Breast epithelium (tissue), 4 donors: ENCODE data around the gene EXOG. TPM values are rescaled to one million over a fixed set of nuclear protein-coding genes. Genes with fewer than 3 reads are reported as not detected.

Experiments used
- DNase-seq, 2 donors: peaks; one replicate each; pipeline ENCODE4 v3.0.0-alpha.2; 2019; ENCODE audit warnings: low spot score in 2 of 2
- H3K27ac ChIP-seq, 2 donors: fragments of 200-600 bp; sonication (generic) in 1 of 2; one replicate each; pipeline ENCODE4 v1.5.1; 2016 to 2019; ENCODE audit warnings: mild to moderate bottlenecking in 1 of 2
- H3K27me3 ChIP-seq, 2 donors: fragments of 200-600 bp; sonication (generic) in 1 of 2; one replicate each; pipeline versions ENCODE4 v1.5.1 to v1.6.0; 2017 to 2019; ENCODE audit warnings: control low read depth in 1 of 2, mild to moderate bottlenecking in 1 of 2
- H3K36me3 ChIP-seq: fragments of 200-600 bp; one replicate; pipeline ENCODE4 v1.5.1; 2019
- H3K4me1 ChIP-seq, 2 donors: fragments of 200-600 bp; sonication (generic); one replicate each; pipeline ENCODE4 v1.5.1; 2016 to 2019; ENCODE audit warnings: control low read depth in 1 of 2
- H3K4me3 ChIP-seq, 3 donors: fragments of 200-600 bp; sonication (generic); 1 replicate in 2 of 3; 2 replicates in 1 of 3; pipeline ENCODE4 v1.5.1; 2016 to 2019; ENCODE audit warnings: mild to moderate bottlenecking in 3 of 3, moderate library complexity in 2 of 3
- H3K9me3 ChIP-seq, 2 donors: fragments of 200-600 bp; sonication (generic) in 1 of 2; one replicate each; pipeline ENCODE4 v1.5.1; 2016 to 2019; ENCODE audit warnings: control low read depth in 1 of 2
- POLR2A ChIP-seq: fragments of 450-650 bp; IDR thresholded peaks from one replicate; pipeline ENCODE4 v1.6.1; 2016; ENCODE audit warnings: antibody characterized with exemption, mild to moderate bottlenecking, moderate library complexity
- POLR2AphosphoS5 ChIP-seq, 3 donors: sonication (generic); formaldehyde crosslinking; IDR thresholded peaks; one replicate each; pipeline ENCODE4 v1.6.1; 2017; ENCODE audit warnings: antibody characterized with exemption in 3 of 3
- intact Hi-C: fragments of 100-400 bp; cut with DNase I; formaldehyde crosslinking; loops from one replicate; pipeline ENCODE4 v1.15.1; 2023; ENCODE audit warnings: low total_unique reads
- total RNA-seq, 3 donors: library from RNA; depleted of rRNA; stranded (reverse); fragments of >200 nt; gene quantifications; one replicate each; pipeline ENCODE4 v1.1.0, GENCODE V29; 2016
- TF ChIP-seq, protein P1 (sequence below), 3 donors: fragments of 450-650 bp; IDR thresholded peaks; one replicate each; pipeline ENCODE4 v1.5.1; 2016 to 2017; ENCODE audit warnings: antibody characterized with exemption in 3 of 3, mild to moderate bottlenecking in 3 of 3, moderate library complexity in 3 of 3

EXOG gene
- total RNA-seq, 3 donors from 2014 or later, result 7.5 to 10.2 (median 8.8) TPM

DNA sequence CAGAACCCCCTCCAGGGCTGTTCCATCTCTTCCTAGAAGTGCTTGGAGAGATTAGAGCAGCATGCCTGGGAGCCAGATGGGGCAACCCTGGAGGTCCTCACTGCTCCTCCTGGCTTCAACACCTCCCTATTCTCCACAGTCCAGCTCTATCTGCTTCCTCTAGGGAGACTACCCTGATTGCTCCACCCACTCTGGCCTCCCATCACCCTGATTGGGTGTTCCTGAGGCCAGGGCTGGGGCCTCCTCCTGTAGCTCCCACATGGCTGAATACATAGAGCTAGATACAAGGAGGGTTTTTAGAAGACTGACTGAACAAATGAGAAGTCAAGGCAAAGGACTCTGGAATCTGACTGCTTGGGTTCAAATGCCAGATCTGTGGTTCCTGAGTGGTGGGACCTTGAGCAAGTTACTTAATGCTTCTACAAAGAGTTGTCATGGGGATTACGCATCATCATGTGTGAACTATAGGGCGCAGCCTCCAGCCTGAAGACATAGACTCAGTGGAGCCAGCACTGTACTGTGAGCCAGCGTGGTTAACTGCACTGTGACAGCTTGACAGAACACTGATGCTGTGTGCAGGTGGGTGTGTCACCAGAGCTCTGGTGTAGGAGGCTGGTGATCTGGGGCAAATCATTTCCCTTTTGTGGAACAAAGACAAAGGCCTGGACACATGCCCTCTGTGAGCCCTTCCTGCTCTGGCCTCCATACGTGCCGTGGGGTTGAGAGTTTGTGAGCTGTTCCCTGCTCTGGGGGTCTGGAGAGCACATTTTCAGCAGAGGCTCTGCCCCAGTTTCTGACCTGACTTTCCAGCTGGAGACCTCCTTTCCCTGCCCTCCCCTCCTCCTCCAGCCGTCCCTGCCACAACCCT lies 78.5 kb downstream of the EXOG start:
- H3K36me3 ChIP-seq, result no peaks in the 10 kb centered on the region
- H3K4me3 ChIP-seq, result no peak overlapping the region
- H3K4me1 ChIP-seq, result no peaks in the 10 kb centered on the region
- intact Hi-C loops, result no loop called here
- H3K27ac ChIP-seq, result no peak overlapping the region
- no peaks in the 10 kb centered on the region for H3K27me3 ChIP-seq
- TF ChIP-seq POLR2AphosphoS5 (IDR thresholded peaks at IDR 0.05) (no peak), POLR2A (no peak)
- TF ChIP-seq, protein P1, sequence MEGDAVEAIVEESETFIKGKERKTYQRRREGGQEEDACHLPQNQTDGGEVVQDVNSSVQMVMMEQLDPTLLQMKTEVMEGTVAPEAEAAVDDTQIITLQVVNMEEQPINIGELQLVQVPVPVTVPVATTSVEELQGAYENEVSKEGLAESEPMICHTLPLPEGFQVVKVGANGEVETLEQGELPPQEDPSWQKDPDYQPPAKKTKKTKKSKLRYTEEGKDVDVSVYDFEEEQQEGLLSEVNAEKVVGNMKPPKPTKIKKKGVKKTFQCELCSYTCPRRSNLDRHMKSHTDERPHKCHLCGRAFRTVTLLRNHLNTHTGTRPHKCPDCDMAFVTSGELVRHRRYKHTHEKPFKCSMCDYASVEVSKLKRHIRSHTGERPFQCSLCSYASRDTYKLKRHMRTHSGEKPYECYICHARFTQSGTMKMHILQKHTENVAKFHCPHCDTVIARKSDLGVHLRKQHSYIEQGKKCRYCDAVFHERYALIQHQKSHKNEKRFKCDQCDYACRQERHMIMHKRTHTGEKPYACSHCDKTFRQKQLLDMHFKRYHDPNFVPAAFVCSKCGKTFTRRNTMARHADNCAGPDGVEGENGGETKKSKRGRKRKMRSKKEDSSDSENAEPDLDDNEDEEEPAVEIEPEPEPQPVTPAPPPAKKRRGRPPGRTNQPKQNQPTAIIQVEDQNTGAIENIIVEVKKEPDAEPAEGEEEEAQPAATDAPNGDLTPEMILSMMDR (IDR thresholded peaks at IDR 0.05), result no peak
- peaks cover 0 to 10% of the 10 kb centered on the region in 2 donors for H3K9me3 ChIP-seq
- no peak for DNase-seq

DNA sequence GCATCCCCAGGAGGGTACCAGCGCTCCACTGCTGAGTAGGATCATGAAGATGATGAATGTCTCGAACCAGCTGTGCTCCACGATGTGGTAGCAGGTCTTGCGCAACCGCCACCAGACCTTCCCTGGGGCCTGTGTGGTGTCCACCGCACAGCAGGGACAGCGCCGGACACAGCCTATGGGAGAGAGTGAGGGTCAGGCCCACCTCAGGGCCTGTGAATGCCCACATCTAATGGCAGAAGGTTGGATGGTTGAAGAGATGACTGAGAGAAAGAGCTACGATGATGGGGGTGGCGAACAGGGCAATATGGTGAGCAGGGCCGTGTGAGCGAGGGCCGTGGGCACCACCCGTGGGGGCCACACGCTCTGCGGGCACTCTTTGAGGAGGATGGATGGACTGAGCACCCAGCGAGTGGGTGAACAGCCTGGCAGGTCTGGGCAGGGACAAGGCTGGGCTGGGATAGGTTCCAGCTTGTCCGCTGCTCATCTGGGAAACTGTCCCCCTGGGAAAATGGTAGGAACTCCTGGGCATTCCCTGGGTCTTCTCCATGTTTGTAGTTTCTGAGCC lies 79.2 kb downstream of the EXOG start:
- intact Hi-C loops, result no loop called here
- no peak for DNase-seq
- Histone ChIP-seq H3K36me3 (no peaks in the 10 kb centered on the region), H3K4me3 (no peak overlapping the region), H3K27ac (no peak overlapping the region), H3K9me3 (peaks cover 0 to 10% of the 10 kb centered on the region in 2 donors), H3K27me3 (no peaks in the 10 kb centered on the region), H3K4me1 (no peaks in the 10 kb centered on the region)
- TF ChIP-seq, protein P1 (IDR thresholded peaks at IDR 0.05), result no peak
- no peak for TF ChIP-seq POLR2AphosphoS5 (IDR thresholded peaks at IDR 0.05)

Other genes with a start within 250 kb of the EXOG start
- under 1 TPM in 2 of 3 donors, not detected in 1; 0.48 to 0.59 TPM for gene SLC22A13, start 230.5 kb upstream of the EXOG start, total RNA-seq
- gene SLC22A14, start 214.0 kb upstream of the EXOG start, total RNA-seq, result under 1 TPM in 1 of 3 donors, not detected in 2; 0.29 TPM
- gene XYLB, start 149.6 kb upstream of the EXOG start, total RNA-seq, result 1 to 10 TPM; 5.2 to 7.9 (median 6.7) TPM
- 10 to 100 TPM in 2 of 3 donors, 1 to 10 TPM in 1; 4.0 to 10.7 (median 10.2) TPM for gene ACVR2B, start 42.5 kb upstream of the EXOG start, total RNA-seq
- gene SCN5A, start 153.3 kb downstream of the EXOG start, total RNA-seq, result under 1 TPM; under 0.01 to 0.33 (median 0.29) TPM